Adrenal gland (tissue), 12 donors: ENCODE measurements around the gene LHFPL2. TPM values are rescaled to one million over a fixed set of nuclear protein-coding genes. Genes with fewer than 3 reads are reported as not detected.

ENCODE experiments used
- DNase-seq, 7 donors: peaks; one replicate each; pipeline ENCODE4 v3.0.0-alpha.2; 2019 to 2020
- H3K27ac ChIP-seq, 5 donors: fragments of 200-600 bp; sonication (generic) in 4 of 5; 1 replicate in 3 of 5; 2 replicates in 2 of 5; pipeline versions ENCODE4 v1.5.1 to v1.8.0; 2016 to 2020; ENCODE audit warnings: mild to moderate bottlenecking in 1 of 5
- H3K27me3 ChIP-seq: fragments of 200-600 bp; 2 replicates; pipeline ENCODE4 v1.8.0; 2021
- H3K36me3 ChIP-seq, 2 donors: fragments of 200-600 bp; replicated peaks in 1 of 2; 1 replicate in 1 of 2; 2 replicates in 1 of 2; pipeline versions ENCODE4 v1.5.1 to v1.8.0; 2018 to 2022
- H3K4me1 ChIP-seq, 2 donors: fragments of 200-600 bp; replicated peaks in 1 of 2; 1 replicate in 1 of 2; 2 replicates in 1 of 2; pipeline versions ENCODE4 v1.5.1 to v1.8.0; 2018 to 2021
- H3K4me3 ChIP-seq, 4 donors: fragments of 200-600 bp; sonication (generic) in 3 of 4; one replicate each; pipeline ENCODE4 v1.5.1; 2016 to 2018
- H3K9me3 ChIP-seq, 3 donors: fragments of 200-600 bp; sonication (generic) in 1 of 3; replicated peaks in 1 of 3; 1 replicate in 2 of 3; 2 replicates in 1 of 3; pipeline versions ENCODE4 v1.5.1 to v1.8.0; 2016 to 2021
- POLR2A ChIP-seq, 2 donors: fragments of 450-650 bp; IDR thresholded peaks; one replicate each; pipeline ENCODE4 v1.6.1; 2017; ENCODE audit warnings: antibody characterized with exemption in 2 of 2, mild to moderate bottlenecking in 2 of 2, moderate library complexity in 1 of 2
- WGBS, 4 donors: extraction: QIAGEN DNeasy Blood & Tissue Kit in 2 of 4; methylation state at CpG; one replicate each; pipeline versions ENCODE4 v1.1.5 to v1.1.7; 2013 to 2017; 5-methylcytosine and 5-hydroxymethylcytosine counted together
- intact Hi-C, 2 donors: fragments of 100-400 bp; cut with DNase I; formaldehyde crosslinking; loops; one replicate each; pipeline versions ENCODE4 v1.14.1 to v1.15.0; 2022 to 2023
- polyA plus RNA-seq, 3 donors: library from polyadenylated mRNA; stranded (reverse); fragments of 200-250 nt in 2 of 3; fragments of 350-450 nt in 1 of 3; fragmentation: Illumina TruSeq in 1 of 3; extraction: RNeasy Lipid Tissue Mini Kit (QIAGEN cat#74804) in 1 of 3; gene quantifications; one replicate each; pipeline ENCODE4 v1.2.3, GENCODE V29; 2013 to 2014
- total RNA-seq, 9 donors: library from RNA; depleted of rRNA in 4 of 9; stranded (reverse); fragments of >200 nt in 4 of 9; fragments of 120-200 nt in 1 of 9; fragmentation: NEBNext Ultra II Directional in 1 of 9; extraction: Animal tissue kit (Norgen Biotek cat#: 25700) in 1 of 9; gene quantifications; one replicate each; pipeline versions ENCODE4 v1.1.0 to v1.2.4, GENCODE V29; 2013 to 2023
- TF ChIP-seq, protein P1 (sequence below), 6 experiments: fragments of 450-650 bp in 4 of 6; fragments of 200-600 bp in 2 of 6; sonication (generic) in 1 of 6; IDR thresholded peaks; 1 replicate in 5 of 6; 2 replicates in 1 of 6; pipeline versions ENCODE4 v1.5.1 to v1.8.0; 2016 to 2021; ENCODE audit warnings: antibody characterized with exemption in 6 of 6, mild to moderate bottlenecking in 2 of 6, moderate library complexity in 1 of 6
- donor health status: healthy with polysubstance abuse.
- donor health status: Bipolar disorder and iron deficiency.
- donor health status: DM: yes; HTN: yes; CAD: no.
- donor health status: DM: no; HTN: no; CAD: no.
- donor health status: DM: no; HTN: no; CAD: no.
- donor health status: DM: yes; HTN: yes; CAD: no.

LHFPL2 gene
- total and polyA plus RNA-seq, 12 donors = 8.0 to 68.4 (median 44.9) TPM

DNA sequence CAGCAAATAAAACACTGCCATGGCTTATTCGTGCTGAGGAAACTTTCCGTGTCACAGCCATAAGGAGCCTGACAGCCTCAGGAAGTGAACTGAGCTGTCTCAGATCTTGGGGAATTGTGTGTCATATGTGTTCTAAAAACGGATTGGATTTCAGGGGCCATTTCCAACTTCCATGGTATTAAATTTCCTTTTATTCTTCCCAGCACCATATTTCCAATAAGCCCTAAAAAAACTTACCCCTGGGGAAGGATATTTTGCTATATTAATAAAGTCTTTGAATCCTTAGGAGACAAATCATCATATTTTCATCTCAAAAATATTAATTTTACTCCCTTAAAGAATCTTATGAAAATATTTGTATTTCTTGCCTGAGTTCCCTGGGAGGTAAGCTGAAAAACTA, 93.9 kb downstream of the LHFPL2 start:
- DNase-seq = peak in 1 of 7 donors; percentile 35
- WGBS, 4 donors = 78 to 89% (median 82%) methylated on average over 3 of the region's 3 CpGs
- Histone ChIP-seq H3K27me3 (no peaks in the 10 kb centered on the region), H3K27ac (no peak overlapping the region), H3K4me1 (peaks cover 0 to 3% of the 10 kb centered on the region in 2 donors), H3K36me3 (no peaks in the 10 kb centered on the region), H3K4me3 (no peak overlapping the region), H3K9me3 (no peaks in the 10 kb centered on the region)
- intact Hi-C loops = no loop called here
- TF ChIP-seq POLR2A (IDR thresholded peaks at IDR 0.05) = no peak
- TF ChIP-seq, protein P1, sequence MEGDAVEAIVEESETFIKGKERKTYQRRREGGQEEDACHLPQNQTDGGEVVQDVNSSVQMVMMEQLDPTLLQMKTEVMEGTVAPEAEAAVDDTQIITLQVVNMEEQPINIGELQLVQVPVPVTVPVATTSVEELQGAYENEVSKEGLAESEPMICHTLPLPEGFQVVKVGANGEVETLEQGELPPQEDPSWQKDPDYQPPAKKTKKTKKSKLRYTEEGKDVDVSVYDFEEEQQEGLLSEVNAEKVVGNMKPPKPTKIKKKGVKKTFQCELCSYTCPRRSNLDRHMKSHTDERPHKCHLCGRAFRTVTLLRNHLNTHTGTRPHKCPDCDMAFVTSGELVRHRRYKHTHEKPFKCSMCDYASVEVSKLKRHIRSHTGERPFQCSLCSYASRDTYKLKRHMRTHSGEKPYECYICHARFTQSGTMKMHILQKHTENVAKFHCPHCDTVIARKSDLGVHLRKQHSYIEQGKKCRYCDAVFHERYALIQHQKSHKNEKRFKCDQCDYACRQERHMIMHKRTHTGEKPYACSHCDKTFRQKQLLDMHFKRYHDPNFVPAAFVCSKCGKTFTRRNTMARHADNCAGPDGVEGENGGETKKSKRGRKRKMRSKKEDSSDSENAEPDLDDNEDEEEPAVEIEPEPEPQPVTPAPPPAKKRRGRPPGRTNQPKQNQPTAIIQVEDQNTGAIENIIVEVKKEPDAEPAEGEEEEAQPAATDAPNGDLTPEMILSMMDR (IDR thresholded peaks at IDR 0.05) = no peak

DNA sequence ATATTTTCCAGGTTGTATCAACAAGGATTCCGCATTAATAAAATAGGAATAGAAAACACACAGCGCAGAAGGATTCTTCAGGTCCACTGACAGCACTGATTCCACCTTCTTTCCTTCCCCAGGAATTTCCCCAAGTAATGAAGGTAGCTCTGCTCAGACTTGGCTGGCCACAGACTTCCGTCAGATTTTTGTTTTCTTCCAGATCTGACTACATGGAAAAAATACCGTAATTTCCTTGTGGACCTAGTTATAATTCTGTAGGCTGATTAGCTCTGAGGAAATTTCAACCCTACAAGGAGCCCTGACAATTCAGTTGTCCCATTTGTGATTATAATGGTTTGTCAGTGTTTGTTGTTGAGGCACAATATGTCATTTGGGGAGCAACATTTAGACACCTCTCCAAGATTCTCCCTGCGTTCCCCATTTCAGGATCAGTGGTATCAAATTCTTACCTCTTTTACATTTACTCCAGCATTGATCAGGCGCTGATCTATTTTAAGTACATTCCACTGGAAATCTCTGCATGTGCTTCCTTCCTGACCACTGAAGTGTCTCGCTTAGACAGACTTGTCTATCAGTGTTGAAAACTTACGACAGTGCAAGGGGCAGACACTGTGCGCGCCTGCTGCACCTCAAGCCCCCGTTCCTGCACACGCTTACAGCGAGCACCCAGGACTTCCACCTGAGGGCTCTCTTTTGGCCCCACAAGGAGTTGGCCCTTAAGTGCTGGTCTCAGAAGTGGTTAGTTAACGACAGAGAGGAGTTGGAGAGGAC, 94.8 kb downstream of the LHFPL2 start:
- Histone ChIP-seq H3K36me3 (no peaks in the 10 kb centered on the region), H3K4me1 (peaks cover 0 to 4% of the 10 kb centered on the region in 2 donors), H3K4me3 (no peak overlapping the region), H3K9me3 (no peaks in the 10 kb centered on the region), H3K27ac (no peak overlapping the region), H3K27me3 (no peaks in the 10 kb centered on the region)
- WGBS, 4 donors = 84 to 91% (median 88%) methylated on average over 14 of the region's 14 CpGs
- intact Hi-C loops = no loop called here
- TF ChIP-seq POLR2A (IDR thresholded peaks at IDR 0.05) = no peak
- TF ChIP-seq, protein P1 (IDR thresholded peaks at IDR 0.05) = no peak
- peak in 1 of 7 donors; percentile 25 for DNase-seq

DNA sequence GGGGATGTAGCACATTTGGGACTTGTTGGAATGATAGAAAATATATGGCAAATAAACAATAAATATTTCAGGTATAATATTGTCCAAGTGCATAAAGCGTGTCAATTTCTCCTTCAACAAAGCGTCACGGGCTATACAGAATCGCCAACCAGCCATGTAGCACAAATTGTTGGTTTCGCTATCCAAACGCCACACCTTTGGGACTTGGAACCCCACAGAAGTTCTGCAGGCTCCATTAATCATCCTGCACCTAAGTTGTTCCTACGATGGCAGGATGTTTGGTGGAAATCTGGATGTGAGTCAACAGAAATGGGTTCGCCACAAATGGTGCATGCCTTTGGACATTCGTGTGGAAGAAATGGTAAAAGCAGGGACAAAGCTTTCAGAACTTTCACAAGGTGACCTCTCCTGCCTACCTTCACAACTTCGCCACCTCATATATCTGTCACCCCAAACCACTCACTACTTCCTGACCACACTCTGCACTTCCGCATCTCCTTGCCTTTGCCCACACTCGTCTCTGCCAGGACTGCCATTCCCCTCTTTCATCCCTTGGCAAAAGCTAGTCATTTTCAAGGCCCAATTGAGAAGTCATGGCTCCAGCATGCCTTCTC, 95.7 kb downstream of the LHFPL2 start:
- TF ChIP-seq POLR2A (IDR thresholded peaks at IDR 0.05) = no peak
- no peak overlapping the region for H3K27ac ChIP-seq
- 90 to 92% (median 91%) methylated on average over 10 to 12 of the region's 12 CpGs for WGBS, 4 donors
- peaks cover 1 to 14% of the 10 kb centered on the region in 2 donors for H3K4me1 ChIP-seq
- no peak overlapping the region for H3K4me3 ChIP-seq
- H3K27me3 ChIP-seq = no peaks in the 10 kb centered on the region
- no peaks in the 10 kb centered on the region for H3K9me3 ChIP-seq
- DNase-seq = peak in 1 of 7 donors; percentile 41
- no peaks in the 10 kb centered on the region for H3K36me3 ChIP-seq
- intact Hi-C loops = no loop called here

DNA sequence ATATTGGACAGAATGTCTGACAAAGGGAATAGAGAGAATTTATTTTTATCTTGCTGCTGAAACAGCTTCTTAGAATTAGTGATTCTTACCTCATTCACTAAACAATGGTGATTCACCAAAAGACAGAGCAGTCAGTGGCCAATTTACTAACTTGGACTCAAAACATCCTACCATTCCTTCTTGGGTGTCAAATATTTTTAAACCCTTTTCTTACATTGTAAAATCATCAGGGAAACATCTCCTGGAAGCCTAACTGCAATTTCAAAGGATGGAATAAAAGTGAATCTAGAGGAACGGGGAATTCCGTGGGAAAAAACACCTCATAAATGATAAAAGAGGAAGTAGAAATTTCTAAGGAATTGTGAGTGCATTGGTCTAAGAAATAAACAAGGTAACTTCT, 97.7 kb downstream of the LHFPL2 start:
- Histone ChIP-seq H3K4me1 (peaks cover 13 to 29% of the 10 kb centered on the region in 2 donors), H3K27ac (peak overlapping the region in 1 of 5 donors; percentile 29), H3K27me3 (no peaks in the 10 kb centered on the region), H3K4me3 (no peak overlapping the region), H3K36me3 (no peaks in the 10 kb centered on the region), H3K9me3 (no peaks in the 10 kb centered on the region)
- 70 to 83% (median 76%) methylated on average over 2 of the region's 2 CpGs for WGBS, 4 donors
- intact Hi-C loops = no loop called here
- no peak for DNase-seq
- TF ChIP-seq, protein P1 (IDR thresholded peaks at IDR 0.05) = no peak
- TF ChIP-seq POLR2A (IDR thresholded peaks at IDR 0.05) = no peak
